ENCODE results near the gene TBX4.

TBX4 gene

DNA sequence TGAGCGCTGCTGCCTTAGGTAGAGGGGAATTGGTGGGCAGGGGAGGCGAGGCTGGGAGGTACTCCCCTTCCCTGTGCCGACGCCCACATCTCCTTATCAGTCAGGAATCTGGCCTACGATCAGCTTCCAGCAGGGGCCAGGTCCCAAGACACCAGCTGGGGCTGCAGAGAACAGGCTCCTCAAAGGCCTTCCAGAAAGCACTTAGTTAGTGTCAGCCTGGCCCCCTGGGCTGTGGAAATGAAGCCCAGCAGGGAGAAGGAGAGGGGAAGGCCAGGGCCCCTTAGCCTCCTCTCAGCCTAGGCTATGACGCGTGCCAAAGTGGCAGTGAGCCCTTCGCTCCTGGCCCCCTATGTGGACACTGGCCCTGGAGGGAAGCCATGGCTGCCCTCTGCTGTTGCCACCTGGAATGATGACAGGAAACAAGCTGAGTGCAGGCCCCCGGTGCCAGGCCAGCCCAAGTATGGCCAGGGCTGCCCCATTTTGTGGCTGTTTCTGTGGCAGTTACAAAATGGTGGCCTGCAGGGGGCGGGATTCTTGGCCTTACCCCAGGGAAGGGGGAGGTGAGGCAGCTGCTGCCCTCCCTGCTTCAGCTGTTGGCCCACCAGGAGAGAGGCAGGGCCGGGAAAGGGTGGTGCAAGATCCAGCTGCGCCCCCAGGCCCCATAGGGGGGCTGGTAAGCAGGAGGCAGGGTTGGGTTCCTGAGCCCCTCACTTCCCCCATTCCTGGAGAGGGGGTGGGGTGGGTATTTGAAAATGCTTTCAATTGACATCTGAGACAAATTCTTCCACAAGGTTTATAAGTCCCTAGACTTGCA, 11.3 kb downstream of the TBX4 start:
- TF ChIP-seq OSR1 (CRISPR knock-in tag; IDR thresholded peaks at IDR 0.05): no peak
- TF ChIP-seq, protein P1, sequence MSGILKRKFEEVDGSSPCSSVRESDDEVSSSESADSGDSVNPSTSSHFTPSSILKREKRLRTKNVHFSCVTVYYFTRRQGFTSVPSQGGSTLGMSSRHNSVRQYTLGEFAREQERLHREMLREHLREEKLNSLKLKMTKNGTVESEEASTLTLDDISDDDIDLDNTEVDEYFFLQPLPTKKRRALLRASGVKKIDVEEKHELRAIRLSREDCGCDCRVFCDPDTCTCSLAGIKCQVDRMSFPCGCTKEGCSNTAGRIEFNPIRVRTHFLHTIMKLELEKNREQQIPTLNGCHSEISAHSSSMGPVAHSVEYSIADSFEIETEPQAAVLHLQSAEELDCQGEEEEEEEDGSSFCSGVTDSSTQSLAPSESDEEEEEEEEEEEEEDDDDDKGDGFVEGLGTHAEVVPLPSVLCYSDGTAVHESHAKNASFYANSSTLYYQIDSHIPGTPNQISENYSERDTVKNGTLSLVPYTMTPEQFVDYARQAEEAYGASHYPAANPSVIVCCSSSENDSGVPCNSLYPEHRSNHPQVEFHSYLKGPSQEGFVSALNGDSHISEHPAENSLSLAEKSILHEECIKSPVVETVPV (CRISPR knock-in tag; IDR thresholded peaks at IDR 0.05): no peak
- TF ChIP-seq ARNTL (CRISPR knock-in tag; IDR thresholded peaks at IDR 0.05; ENCODE audit: borderline replicate concordance, low read depth): no peak
- no peak for TF ChIP-seq ZC3H10 (CRISPR knock-in tag; IDR thresholded peaks at IDR 0.05)
- ATAC-seq: no peak

DNA sequence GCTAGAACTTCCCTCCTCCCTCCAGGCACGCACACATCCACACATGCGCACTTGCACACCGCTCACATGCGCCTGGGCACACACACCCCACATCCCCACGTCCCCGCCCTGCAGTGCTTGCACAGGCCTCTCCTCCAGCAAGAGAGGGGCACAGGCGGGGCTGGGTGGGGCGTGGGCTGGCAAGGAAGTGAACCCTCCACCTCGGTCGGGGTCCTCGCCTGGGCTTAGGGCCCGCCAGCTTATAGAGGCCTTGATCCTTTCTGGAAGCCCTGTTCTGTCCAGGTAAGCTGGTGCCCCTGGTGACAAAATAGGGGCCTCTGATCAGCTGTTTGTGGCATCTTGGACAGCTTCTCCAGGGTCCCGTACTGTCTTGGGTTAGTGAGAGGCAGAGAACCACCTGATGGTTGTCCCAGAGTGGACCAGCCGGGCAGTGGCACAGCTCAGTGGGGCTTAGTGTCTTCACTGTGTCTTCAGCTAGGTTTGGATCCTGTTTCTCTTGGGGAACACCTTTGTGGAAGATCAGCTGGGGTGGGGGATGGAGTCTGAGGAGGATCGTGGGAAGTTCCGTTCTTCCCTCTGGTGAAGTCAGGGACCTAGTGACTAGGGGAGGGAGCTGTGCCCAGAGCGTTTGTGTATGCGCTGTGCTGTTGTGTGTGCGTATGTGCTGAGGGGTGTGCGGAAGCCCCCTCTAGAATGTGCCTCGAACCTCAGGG, 12.1 kb downstream of the TBX4 start:
- no peak for ATAC-seq
- TF ChIP-seq TCF4 (CRISPR knock-in tag; IDR thresholded peaks at IDR 0.05; ENCODE audit: borderline replicate concordance): no peak
- TF ChIP-seq ZNF70 (CRISPR knock-in tag; IDR thresholded peaks at IDR 0.05): no peak
- no peak for TF ChIP-seq BACH2 (CRISPR knock-in tag; IDR thresholded peaks at IDR 0.05; ENCODE audit: borderline replicate concordance)
- TF ChIP-seq ZNF565 (CRISPR knock-in tag; conservative IDR thresholded peaks at IDR 0.05; ENCODE audit: low read depth): no peak
- TF ChIP-seq TOX (CRISPR knock-in tag; IDR thresholded peaks at IDR 0.05; ENCODE audit: borderline replicate concordance): no peak
- no peak for TF ChIP-seq ARNTL (CRISPR knock-in tag; IDR thresholded peaks at IDR 0.05; ENCODE audit: borderline replicate concordance, low read depth)
- no peak for TF ChIP-seq ZFP3 (CRISPR knock-in tag; IDR thresholded peaks at IDR 0.05)
- no peak for TF ChIP-seq ZNF8 (CRISPR knock-in tag; IDR thresholded peaks at IDR 0.05)
- no peak for TF ChIP-seq ISL1 (CRISPR knock-in tag; IDR thresholded peaks at IDR 0.05)
- TF ChIP-seq CSDC2 (CRISPR knock-in tag; IDR thresholded peaks at IDR 0.05): no peak
- TF ChIP-seq, protein P2, sequence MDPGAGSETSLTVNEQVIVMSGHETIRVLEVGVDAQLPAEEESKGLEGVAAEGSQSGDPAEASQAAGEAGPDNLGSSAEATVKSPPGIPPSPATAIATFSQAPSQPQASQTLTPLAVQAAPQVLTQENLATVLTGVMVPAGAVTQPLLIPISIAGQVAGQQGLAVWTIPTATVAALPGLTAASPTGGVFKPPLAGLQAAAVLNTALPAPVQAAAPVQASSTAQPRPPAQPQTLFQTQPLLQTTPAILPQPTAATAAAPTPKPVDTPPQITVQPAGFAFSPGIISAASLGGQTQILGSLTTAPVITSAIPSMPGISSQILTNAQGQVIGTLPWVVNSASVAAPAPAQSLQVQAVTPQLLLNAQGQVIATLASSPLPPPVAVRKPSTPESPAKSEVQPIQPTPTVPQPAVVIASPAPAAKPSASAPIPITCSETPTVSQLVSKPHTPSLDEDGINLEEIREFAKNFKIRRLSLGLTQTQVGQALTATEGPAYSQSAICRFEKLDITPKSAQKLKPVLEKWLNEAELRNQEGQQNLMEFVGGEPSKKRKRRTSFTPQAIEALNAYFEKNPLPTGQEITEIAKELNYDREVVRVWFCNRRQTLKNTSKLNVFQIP (CRISPR knock-in tag; IDR thresholded peaks at IDR 0.05; ENCODE audit: borderline replicate concordance, low read depth): no peak
- no peak for TF ChIP-seq RARB (CRISPR knock-in tag; IDR thresholded peaks at IDR 0.05)
- TF ChIP-seq GLIS3 (CRISPR knock-in tag; IDR thresholded peaks at IDR 0.05): no peak
- TF ChIP-seq, protein P3, sequence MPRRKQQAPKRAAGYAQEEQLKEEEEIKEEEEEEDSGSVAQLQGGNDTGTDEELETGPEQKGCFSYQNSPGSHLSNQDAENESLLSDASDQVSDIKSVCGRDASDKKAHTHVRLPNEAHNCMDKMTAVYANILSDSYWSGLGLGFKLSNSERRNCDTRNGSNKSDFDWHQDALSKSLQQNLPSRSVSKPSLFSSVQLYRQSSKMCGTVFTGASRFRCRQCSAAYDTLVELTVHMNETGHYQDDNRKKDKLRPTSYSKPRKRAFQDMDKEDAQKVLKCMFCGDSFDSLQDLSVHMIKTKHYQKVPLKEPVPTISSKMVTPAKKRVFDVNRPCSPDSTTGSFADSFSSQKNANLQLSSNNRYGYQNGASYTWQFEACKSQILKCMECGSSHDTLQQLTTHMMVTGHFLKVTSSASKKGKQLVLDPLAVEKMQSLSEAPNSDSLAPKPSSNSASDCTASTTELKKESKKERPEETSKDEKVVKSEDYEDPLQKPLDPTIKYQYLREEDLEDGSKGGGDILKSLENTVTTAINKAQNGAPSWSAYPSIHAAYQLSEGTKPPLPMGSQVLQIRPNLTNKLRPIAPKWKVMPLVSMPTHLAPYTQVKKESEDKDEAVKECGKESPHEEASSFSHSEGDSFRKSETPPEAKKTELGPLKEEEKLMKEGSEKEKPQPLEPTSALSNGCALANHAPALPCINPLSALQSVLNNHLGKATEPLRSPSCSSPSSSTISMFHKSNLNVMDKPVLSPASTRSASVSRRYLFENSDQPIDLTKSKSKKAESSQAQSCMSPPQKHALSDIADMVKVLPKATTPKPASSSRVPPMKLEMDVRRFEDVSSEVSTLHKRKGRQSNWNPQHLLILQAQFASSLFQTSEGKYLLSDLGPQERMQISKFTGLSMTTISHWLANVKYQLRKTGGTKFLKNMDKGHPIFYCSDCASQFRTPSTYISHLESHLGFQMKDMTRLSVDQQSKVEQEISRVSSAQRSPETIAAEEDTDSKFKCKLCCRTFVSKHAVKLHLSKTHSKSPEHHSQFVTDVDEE (CRISPR knock-in tag; IDR thresholded peaks at IDR 0.05): no peak
- no peak for TF ChIP-seq ZFP30 (CRISPR knock-in tag; IDR thresholded peaks at IDR 0.05)
- no peak for TF ChIP-seq PPARA (CRISPR knock-in tag; IDR thresholded peaks at IDR 0.05; ENCODE audit: borderline replicate concordance)

DNA sequence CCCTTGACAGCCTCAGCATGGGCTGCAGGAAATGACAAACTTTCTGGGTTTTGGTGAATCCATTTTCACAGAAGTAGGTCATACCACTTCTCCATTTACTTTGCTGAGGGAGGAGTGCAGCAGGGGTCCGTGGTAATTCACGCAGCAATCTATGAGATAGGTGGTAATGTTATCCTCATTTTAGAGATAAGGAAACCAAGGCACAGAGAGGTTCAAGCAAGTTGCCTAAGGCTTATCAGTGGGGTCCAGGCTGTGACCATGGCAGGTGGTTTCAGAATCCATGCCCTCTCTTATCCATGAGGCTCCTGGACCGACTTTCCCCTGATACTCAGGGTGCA, 12.6 kb downstream of the TBX4 start:
- no peak for TF ChIP-seq ZC3H10 (CRISPR knock-in tag; IDR thresholded peaks at IDR 0.05)
- TF ChIP-seq ZNF70 (CRISPR knock-in tag; IDR thresholded peaks at IDR 0.05): no peak
- TF ChIP-seq, protein P2 (CRISPR knock-in tag; IDR thresholded peaks at IDR 0.05; ENCODE audit: borderline replicate concordance, low read depth): no peak
- no peak for TF ChIP-seq RARB (CRISPR knock-in tag; IDR thresholded peaks at IDR 0.05)
- no peak for TF ChIP-seq PPARA (CRISPR knock-in tag; IDR thresholded peaks at IDR 0.05; ENCODE audit: borderline replicate concordance)
- no peak for TF ChIP-seq TOX (CRISPR knock-in tag; IDR thresholded peaks at IDR 0.05; ENCODE audit: borderline replicate concordance)
- no peak for TF ChIP-seq BACH2 (CRISPR knock-in tag; IDR thresholded peaks at IDR 0.05; ENCODE audit: borderline replicate concordance)
- TF ChIP-seq CSDC2 (CRISPR knock-in tag; IDR thresholded peaks at IDR 0.05): no peak
- no peak for TF ChIP-seq GLIS3 (CRISPR knock-in tag; IDR thresholded peaks at IDR 0.05)
- TF ChIP-seq, protein P4, sequence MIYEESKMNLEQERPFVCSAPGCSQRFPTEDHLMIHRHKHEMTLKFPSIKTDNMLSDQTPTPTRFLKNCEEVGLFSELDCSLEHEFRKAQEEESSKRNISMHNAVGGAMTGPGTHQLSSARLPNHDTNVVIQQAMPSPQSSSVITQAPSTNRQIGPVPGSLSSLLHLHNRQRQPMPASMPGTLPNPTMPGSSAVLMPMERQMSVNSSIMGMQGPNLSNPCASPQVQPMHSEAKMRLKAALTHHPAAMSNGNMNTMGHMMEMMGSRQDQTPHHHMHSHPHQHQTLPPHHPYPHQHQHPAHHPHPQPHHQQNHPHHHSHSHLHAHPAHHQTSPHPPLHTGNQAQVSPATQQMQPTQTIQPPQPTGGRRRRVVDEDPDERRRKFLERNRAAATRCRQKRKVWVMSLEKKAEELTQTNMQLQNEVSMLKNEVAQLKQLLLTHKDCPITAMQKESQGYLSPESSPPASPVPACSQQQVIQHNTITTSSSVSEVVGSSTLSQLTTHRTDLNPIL (CRISPR knock-in tag; IDR thresholded peaks at IDR 0.05; ENCODE audit: low read depth): no peak
- no peak for TF ChIP-seq ZFP3 (CRISPR knock-in tag; IDR thresholded peaks at IDR 0.05)
- ATAC-seq: no peak
